Activated CD8-positive, alpha-beta memory T cell treated with anti-CD3 and anti-CD28 coated beads, Interleukin-2, amount 50 U/mL, for 4 hours (primary cell): ENCODE measurements around the gene IGFL2.
"Not testable (repeated sequence)": the region's sequence is repeated elsewhere in the genome, so short reads cannot be mapped to it uniquely, and the experiment has no call there.

Source experiments
- DNase-seq: peaks from one replicate; pipeline ENCODE4 v3.0.0-alpha.2; 2020

The IGFL2 gene

GRCh38 chr19:46144756-46145155 is 3.3 kb upstream of the IGFL2 start:
- DNase-seq: no peak

DNA sequence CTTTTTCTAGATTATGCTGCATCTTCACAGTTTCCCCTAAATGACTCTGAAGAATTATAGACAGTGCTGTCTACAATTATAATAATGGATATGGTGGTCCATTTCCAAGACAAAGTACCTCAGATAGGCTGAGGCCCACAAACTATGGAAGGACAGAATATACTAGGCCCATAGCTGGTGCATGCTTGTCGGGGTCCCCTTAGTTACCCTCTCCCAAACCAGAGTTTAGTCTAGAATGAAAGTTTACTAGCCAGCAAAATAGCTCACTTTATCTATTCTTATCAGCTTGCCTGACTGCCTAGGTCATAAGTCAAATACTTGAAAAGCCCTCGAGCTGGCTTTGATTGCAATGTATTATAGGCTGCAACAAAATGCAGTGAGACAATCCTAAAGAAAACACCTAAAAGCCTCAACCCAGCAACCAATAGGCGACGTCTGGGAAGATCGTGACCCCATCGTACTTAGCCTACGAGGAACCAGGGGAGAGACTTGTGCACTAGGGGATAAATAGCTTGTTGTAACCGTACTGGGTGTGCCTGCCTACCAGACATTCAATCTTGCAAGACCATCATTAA is 785 bp upstream of the IGFL2 start:
- DNase-seq: no peak

- DNase-seq: no peak
These were observed 2.6 kb downstream of the IGFL2 start for GRCh38 chr19:46150606-46151005.

DNA sequence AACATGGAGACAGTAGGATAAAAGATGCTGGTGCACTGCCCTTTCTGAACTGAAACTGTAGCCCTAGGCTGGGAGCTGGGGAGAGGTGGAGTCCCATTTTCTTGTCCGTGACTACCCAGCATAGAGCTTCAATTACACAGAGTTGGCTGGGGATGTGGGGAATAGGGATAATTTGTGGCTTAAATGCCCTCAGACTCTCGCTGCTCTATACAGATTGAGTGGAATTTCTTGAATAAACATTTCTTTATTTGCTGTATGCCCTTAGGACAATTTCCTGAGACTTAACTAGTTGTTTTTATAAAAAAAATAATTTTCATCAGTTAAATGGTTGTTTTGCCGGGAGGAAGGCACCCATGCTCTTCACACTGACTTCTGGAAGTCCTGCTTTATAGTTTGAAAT is 7.2 kb downstream of the IGFL2 start:
- DNase-seq: no peak

GRCh38 chr19:46159418-46160232 is 11.6 kb downstream of the IGFL2 start:
- DNase-seq: no peak

- no peak for DNase-seq
These were observed 12.3 kb downstream of the IGFL2 start for GRCh38 chr19:46160233-46160775.

DNA sequence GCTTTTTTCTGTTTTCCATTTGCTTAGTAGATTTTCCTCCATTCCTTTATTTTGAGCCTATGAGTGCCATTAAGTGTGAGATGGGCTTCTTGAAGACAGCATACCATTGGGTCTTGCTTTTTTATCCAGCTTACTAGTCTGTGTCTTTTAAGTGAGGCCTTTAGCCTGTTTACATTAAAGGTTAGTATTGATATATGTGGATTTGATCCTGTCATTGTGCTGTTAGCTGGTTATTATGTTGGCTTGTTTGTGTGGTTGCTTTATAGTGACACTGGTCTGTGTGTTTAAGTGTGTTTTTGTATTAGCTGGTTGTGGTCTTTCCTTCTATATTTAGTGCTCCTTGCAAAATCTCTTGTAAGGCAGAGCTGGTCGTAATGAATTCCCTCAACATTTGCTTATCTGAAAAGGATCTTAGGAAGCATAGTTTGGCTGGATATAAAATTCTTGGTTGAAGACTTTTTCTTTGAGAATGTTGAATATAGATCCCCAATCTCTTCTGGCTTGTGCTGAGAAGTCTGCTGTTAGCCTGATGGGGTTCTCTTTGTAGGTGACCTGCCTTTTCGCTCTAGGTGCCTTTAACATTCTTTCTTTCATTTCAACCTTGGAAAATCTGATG is 13.7 kb downstream of the IGFL2 start:
- not testable (repeated sequence) for DNase-seq

GRCh38 chr19:46162731-46163130 is 14.7 kb downstream of the IGFL2 start:
- DNase-seq: no peak

DNA sequence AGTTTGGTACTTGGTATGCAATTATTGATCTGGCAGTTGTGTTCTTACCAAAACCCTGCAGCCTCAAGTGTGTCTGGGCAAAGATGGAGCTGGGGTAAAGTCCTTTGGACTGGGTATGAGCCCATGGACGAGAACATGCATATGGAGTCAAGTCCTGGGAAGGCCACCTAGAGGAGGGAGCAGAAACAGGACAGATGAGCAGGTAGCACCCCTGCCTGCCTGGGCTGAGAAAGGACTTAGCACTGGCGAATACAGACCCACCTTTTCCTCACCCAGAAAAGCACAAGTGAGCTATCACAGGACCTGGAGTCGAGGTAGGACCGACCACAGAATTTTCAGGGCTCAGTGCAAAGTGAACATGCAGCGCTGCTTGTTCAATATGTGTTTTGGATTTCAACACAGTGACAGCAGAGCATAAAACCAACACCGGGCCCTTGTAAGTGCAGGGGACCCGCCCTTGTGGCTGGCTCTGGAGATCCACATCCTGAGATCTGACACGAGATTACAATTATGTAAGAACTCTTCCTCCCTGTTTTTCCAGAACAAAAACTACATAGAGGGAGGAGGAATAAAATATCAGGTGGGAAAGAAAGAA is 25.9 kb downstream of the IGFL2 start:
- no peak for DNase-seq

GRCh38 chr19:46176116-46176860 is 28.2 kb downstream of the IGFL2 start:
- DNase-seq: no peak

DNA sequence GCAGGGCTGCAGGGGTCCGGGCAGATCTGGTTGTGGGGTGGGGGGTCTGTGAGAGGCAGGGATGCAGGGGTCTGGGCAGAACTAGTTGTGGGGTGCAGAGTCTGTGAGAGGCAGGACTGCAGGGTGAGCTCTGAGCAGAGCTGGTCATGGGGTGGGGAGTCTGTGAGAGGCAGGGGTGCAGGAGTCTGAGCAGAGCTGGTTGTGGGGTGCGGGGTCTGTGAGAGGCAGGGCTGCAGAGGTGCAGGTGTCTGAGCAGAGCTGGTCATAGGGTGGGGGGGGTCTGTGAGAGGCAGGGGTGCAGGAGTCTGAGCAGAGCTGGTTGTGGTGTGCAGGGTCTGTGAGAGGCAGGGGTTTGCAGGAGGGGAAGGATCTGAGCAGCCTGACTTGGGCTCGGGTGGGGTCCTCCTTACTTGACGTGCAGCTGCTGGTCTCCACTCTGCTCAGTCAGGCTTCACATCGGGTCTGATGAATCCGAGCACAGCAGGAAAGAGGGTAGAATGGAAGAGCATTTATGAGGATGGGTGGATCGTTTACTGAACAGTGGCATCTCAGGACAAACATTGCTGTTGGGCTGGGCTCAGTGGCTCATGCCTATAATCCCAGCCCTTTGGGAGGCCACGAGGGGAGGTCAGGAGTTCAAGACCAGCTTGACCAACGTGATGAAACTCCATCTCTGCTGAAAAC is 31.2 kb downstream of the IGFL2 start:
- no peak for DNase-seq

DNA sequence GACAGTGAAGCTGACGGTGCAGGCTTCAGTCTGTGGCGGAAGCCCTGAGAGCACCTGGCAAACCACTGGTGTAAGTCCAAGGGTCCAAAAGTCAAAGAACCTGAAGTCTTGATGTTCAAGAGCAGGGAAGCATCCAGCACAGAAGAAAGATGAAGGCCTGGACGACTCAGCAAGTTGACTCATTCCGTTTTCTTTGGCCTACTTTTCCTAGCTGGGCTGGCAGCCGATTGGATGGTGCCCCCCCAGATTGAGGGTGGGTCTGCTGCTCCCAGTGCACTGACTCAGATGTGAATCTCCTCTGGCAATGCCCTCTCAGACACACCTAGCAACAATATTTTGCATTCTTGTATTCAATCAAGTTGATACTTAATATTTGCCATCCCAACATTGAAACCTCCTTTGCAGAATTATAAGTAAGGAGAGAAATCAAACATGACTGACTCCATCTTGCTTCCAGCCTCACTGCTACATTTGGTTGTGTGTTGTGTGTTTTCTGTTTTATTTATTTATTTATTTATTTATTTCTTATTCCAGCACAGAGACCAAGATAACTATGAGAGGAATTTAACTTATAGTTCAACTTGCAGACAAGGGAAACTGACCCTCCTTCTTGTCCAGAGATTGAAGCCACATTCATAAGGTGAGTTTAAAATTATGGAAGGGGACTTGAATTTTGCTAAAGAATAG is 32.8 kb downstream of the IGFL2 start:
- DNase-seq: no peak

DNA sequence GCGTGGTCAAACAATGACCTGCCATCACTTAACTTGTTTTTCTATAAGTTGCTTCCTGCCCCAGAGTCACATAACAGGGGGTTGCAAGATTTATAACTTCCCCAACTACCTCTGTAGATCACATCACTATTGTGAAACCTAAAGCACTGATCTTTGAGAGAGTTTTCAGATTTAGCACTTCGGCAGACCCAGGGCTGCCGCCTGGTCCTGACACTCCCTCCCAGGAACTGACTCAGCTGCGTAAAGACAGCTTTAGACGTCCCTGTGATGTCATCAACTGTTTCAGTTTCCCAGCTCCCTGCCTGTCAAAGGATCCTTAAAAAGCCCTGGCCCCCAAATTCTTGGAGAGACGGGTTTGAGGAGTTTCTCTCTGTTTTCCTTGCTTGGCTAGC is 33.3 kb downstream of the IGFL2 start:
- DNase-seq: no peak

- DNase-seq: no peak
These were observed 34.4 kb downstream of the IGFL2 start for GRCh38 chr19:46182476-46182875.

GRCh38 chr19:46184775-46185710 is 37.0 kb downstream of the IGFL2 start:
- DNase-seq: not testable (repeated sequence)

- no peak for DNase-seq
These were observed 38.2 kb downstream of the IGFL2 start for GRCh38 chr19:46186101-46186716.

DNA sequence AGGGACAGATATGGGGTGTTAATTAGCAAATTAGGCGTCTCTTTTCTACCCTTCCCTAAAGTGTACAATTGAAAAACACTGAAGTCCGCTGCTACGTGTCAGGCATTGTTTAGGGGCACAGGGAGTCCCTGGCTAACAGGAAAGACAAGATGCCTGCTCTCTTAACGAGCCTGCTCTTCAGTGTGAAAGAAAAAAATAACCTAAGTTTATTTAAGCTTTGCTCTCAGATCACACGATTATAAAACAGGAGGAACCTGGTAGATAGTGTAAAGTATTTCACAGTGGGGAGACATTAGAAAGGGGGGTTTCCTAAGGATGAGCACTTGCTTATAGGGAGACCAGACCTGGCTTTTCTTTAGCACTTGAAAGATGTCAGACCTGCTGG is 38.7 kb downstream of the IGFL2 start:
- DNase-seq: no peak

DNA sequence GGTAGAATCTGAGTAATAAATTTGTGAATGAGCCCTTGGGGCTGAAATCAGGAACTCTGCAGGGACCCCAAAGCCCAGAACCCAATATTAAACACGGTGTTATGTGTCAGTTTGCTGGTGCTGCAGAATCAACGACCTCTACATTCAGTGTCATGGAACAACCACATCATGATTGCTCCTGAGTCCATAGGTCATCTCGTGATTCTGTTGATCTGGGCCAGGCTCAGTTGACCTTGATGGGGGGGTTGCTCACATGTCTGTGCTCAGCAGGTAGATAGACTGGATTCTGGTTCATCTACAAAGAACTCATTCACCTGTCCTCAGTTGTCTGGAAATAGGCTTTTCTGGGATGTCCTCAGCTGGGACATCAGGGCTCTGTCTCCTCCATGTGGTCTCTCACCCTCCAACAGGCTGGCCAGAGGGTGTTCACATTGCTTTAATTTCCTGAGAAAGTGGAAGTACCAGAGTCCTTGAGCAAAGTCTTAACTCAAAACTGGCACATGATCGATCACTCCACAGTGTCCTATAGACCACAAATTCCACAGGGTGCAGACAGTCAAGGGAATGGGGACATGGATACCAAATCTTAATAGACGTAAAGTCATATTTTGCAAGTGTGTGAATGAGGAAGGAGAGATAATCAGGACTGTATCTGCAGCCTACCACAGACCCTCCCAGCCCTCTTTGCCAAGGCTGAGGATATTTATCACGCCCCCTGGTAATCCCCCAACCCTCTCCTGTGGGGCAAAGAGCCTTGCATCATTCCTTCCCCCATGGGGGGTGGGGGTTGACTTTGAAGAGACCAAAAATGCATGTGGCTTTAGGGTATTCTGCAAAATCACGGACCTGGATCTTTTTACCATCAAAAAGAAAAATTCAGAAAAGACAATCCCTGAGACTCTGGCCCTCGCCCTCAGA is 42.2 kb downstream of the IGFL2 start:
- no peak for DNase-seq

- no peak for DNase-seq
These were observed 43.3 kb downstream of the IGFL2 start for GRCh38 chr19:46191356-46191755.
